IMR-90 (cell line): Measurements from ENCODE around the gene DCDC2B.

Experiments used
- BHLHE40 ChIP-seq: fragments of 150-350 bp; IDR thresholded peaks from 2 replicates; pipeline ENCODE4 v1.6.1; 2016; ENCODE audit warnings: mild to moderate bottlenecking, low read depth, low read length
- CEBPB ChIP-seq: IDR thresholded peaks from 2 replicates; pipeline ENCODE4 v1.6.1; 2012; ENCODE audit warnings: low read depth, low read length, improper control_type of control experiment
- CHD1 ChIP-seq: IDR thresholded peaks from 2 replicates; pipeline ENCODE4 v1.6.1; 2012; ENCODE audit warnings: low read depth, low read length, improper control_type of control experiment
- FOS ChIP-seq: fragments of 150-350 bp; IDR thresholded peaks from 2 replicates; pipeline ENCODE4 v1.6.1; 2016; ENCODE audit warnings: low read depth, low read length
- MAFK ChIP-seq: IDR thresholded peaks from 2 replicates; pipeline ENCODE4 v1.6.1; 2012; ENCODE audit warnings: low read depth, low read length, improper control_type of control experiment
- MAZ ChIP-seq: IDR thresholded peaks from 2 replicates; pipeline ENCODE4 v1.6.1; 2012; ENCODE audit warnings: low read depth, mild to moderate bottlenecking, low read length, improper control_type of control experiment, moderate library complexity, borderline replicate concordance
- MXI1 ChIP-seq: IDR thresholded peaks from 2 replicates; pipeline ENCODE4 v1.6.1; 2012; ENCODE audit warnings: low read depth, mild to moderate bottlenecking, low read length, moderate library complexity, borderline replicate concordance
- NFE2L2 ChIP-seq: fragments of 150-350 bp; IDR thresholded peaks from 2 replicates; pipeline ENCODE4 v1.6.1; 2016; ENCODE audit warnings: low read depth, mild to moderate bottlenecking, low read length
- POLR2A ChIP-seq: IDR thresholded peaks from 2 replicates; pipeline ENCODE4 v1.6.1; 2012; ENCODE audit warnings: mild to moderate bottlenecking, low read depth, low read length
- RAD21 ChIP-seq: IDR thresholded peaks from 2 replicates; pipeline ENCODE4 v1.6.1; 2012; ENCODE audit warnings: low read length, improper control_type of control experiment
- RFX5 ChIP-seq: IDR thresholded peaks from 2 replicates; pipeline ENCODE4 v1.8.0; 2012; ENCODE audit warnings: low read depth, mild to moderate bottlenecking, low read length, moderate library complexity
- TF ChIP-seq, protein P1 (sequence below): conservative IDR thresholded peaks from 2 replicates; pipeline ENCODE4 v1.5.1; 2012; ENCODE audit warnings: mild to moderate bottlenecking, low read depth, low read length, improper control_type of control experiment
- TF ChIP-seq, protein P2 (sequence below): fragments of 150-350 bp; IDR thresholded peaks from 2 replicates; pipeline ENCODE4 v1.6.1; 2017; ENCODE audit warnings: mild to moderate bottlenecking, antibody characterized with exemption, low read length, low read depth
- TF ChIP-seq, protein P3 (sequence below): fragments of 150-350 bp; IDR thresholded peaks from 2 replicates; pipeline ENCODE4 v1.6.1; 2016; ENCODE audit warnings: low read depth, mild to moderate bottlenecking, low read length, moderate library complexity, borderline replicate concordance

DNA sequence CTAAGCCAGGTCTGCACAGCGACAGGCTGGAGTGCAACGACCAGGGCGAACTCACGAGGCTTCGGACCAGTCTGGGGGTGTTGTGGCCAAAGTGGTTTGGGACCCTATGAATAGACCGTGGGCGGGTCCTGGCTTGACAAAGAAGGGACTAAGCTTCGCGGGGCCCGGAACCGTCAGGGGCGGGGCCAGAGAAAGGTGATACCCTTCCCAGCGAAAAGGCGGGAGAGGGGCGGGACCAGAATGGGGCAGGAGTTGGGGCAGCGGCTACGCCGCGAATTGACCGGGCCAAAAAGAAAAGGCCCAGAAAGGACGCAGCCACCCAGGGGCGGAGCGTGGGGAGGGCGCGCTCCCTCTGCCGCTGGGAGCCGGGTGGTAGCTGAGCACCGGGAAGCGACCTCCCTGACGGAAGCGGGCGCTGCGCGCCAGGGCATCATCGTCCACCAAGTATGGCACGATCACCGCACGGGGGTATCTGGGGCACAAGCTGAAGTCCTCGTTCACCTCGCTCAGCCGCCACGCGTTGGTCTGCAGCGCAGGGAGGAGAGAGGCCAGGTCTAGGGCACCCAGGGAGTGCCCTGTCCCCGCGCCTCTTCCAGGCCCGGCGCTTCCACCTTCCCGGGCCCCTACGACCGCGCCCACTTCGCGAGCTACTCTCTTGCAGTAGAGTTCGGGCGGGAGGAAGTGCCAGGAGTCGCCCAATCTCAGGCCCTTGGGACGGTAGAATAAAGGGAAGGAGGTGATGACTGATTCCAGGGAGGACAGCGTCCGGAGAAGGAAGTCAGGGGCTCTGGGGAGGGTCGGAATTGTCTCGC lies 31.5 kb downstream of the DCDC2B start:
- TF ChIP-seq, protein P1, sequence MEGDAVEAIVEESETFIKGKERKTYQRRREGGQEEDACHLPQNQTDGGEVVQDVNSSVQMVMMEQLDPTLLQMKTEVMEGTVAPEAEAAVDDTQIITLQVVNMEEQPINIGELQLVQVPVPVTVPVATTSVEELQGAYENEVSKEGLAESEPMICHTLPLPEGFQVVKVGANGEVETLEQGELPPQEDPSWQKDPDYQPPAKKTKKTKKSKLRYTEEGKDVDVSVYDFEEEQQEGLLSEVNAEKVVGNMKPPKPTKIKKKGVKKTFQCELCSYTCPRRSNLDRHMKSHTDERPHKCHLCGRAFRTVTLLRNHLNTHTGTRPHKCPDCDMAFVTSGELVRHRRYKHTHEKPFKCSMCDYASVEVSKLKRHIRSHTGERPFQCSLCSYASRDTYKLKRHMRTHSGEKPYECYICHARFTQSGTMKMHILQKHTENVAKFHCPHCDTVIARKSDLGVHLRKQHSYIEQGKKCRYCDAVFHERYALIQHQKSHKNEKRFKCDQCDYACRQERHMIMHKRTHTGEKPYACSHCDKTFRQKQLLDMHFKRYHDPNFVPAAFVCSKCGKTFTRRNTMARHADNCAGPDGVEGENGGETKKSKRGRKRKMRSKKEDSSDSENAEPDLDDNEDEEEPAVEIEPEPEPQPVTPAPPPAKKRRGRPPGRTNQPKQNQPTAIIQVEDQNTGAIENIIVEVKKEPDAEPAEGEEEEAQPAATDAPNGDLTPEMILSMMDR = 0 out of 2 replicates have a peak, but pooled peaks have one; percentile 18
- TF ChIP-seq CHD1 (no peak), POLR2A (0 out of 2 replicates have a peak, but pooled peaks have one; percentile 14), RFX5 (no peak), MXI1 (no peak), MAZ (peak; percentile 37; the same call in 1 of the 2 replicates), BHLHE40 (no peak), MAFK (no peak), NFE2L2 (no peak), CEBPB (no peak), RAD21 (no peak), FOS (no peak)
- TF ChIP-seq, protein P2, sequence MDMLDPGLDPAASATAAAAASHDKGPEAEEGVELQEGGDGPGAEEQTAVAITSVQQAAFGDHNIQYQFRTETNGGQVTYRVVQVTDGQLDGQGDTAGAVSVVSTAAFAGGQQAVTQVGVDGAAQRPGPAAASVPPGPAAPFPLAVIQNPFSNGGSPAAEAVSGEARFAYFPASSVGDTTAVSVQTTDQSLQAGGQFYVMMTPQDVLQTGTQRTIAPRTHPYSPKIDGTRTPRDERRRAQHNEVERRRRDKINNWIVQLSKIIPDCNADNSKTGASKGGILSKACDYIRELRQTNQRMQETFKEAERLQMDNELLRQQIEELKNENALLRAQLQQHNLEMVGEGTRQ = no peak
- TF ChIP-seq, protein P3, sequence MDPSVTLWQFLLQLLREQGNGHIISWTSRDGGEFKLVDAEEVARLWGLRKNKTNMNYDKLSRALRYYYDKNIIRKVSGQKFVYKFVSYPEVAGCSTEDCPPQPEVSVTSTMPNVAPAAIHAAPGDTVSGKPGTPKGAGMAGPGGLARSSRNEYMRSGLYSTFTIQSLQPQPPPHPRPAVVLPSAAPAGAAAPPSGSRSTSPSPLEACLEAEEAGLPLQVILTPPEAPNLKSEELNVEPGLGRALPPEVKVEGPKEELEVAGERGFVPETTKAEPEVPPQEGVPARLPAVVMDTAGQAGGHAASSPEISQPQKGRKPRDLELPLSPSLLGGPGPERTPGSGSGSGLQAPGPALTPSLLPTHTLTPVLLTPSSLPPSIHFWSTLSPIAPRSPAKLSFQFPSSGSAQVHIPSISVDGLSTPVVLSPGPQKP = no peak
